ENCODE measurements around the gene DPT.
"Not testable (repeated sequence)": the region's sequence is repeated elsewhere in the genome, so short reads cannot be mapped to it uniquely, and the experiment has no call there.

The DPT gene

GRCh38 chr1:168728473-168729404 is at the start of gene DPT:
Gene DPT (minus strand): TSS chr1:168729206. CDS start chr1:168729174, 32 bp downstream.
- H3K36me3 Mint-ChIP-seq (ENCODE audit: low read depth), result no peaks in the 10 kb centered on the region
- no peak for TF ChIP-seq CTCF (IDR thresholded peaks at IDR 0.05; ENCODE audit: unreplicated experiment in 3 of 3)
- H3K4me1 Mint-ChIP-seq, result peaks cover 25% of the 10 kb centered on the region
- peaks cover 12% of the 10 kb centered on the region for H3K27me3 Mint-ChIP-seq (ENCODE audit: low read depth)
- no peaks in the 10 kb centered on the region for H3K9me3 Mint-ChIP-seq
- H3K4me3 Mint-ChIP-seq, result peak within 1 kb of the TSS in 1 of 3 experiments; percentile 49
- peak within 1 kb of the TSS in 2 of 3 experiments; percentile 17 to 59 for H3K27ac Mint-ChIP-seq

GRCh38 chr1:168775366-168775765 is 46.4 kb upstream of the DPT start:
- H3K27me3 Mint-ChIP-seq (ENCODE audit: low read depth), result no peaks in the 10 kb centered on the region
- no peak overlapping the region for H3K4me3 Mint-ChIP-seq
- TF ChIP-seq CTCF (IDR thresholded peaks at IDR 0.05; ENCODE audit: unreplicated experiment in 3 of 3), result no peak
- H3K27ac Mint-ChIP-seq, result no peak overlapping the region
- no peaks in the 10 kb centered on the region for H3K9me3 Mint-ChIP-seq
- H3K4me1 Mint-ChIP-seq, result peaks cover 30% of the 10 kb centered on the region
- no peaks in the 10 kb centered on the region for H3K36me3 Mint-ChIP-seq (ENCODE audit: low read depth)

GRCh38 chr1:168774241-168774640 is 45.2 kb upstream of the DPT start:
- no peaks in the 10 kb centered on the region for H3K9me3 Mint-ChIP-seq
- H3K27ac Mint-ChIP-seq, result peak overlapping the region in 2 of 3 experiments; percentile 19 to 63
- peaks cover 4% of the 10 kb centered on the region for H3K27me3 Mint-ChIP-seq (ENCODE audit: low read depth)
- peaks cover 36% of the 10 kb centered on the region for H3K4me1 Mint-ChIP-seq
- H3K36me3 Mint-ChIP-seq (ENCODE audit: low read depth), result no peaks in the 10 kb centered on the region
- no peak overlapping the region for H3K4me3 Mint-ChIP-seq
- no peak for TF ChIP-seq CTCF (IDR thresholded peaks at IDR 0.05; ENCODE audit: unreplicated experiment in 3 of 3)

GRCh38 chr1:168772428-168773060 is 43.5 kb upstream of the DPT start:
- no peak overlapping the region for H3K4me3 Mint-ChIP-seq
- peaks cover 53% of the 10 kb centered on the region for H3K4me1 Mint-ChIP-seq
- TF ChIP-seq CTCF (IDR thresholded peaks at IDR 0.05; ENCODE audit: unreplicated experiment in 3 of 3), result no peak
- no peaks in the 10 kb centered on the region for H3K9me3 Mint-ChIP-seq
- peaks cover 4% of the 10 kb centered on the region for H3K27me3 Mint-ChIP-seq (ENCODE audit: low read depth)
- H3K27ac Mint-ChIP-seq, result no peak overlapping the region
- H3K36me3 Mint-ChIP-seq (ENCODE audit: low read depth), result no peaks in the 10 kb centered on the region

GRCh38 chr1:168771104-168771630 is 42.2 kb upstream of the DPT start:
- H3K27ac Mint-ChIP-seq, result peak overlapping the region in 1 of 3 experiments; percentile 48
- H3K36me3 Mint-ChIP-seq (ENCODE audit: low read depth), result no peaks in the 10 kb centered on the region
- H3K4me1 Mint-ChIP-seq, result peaks cover 53% of the 10 kb centered on the region
- peaks cover 4% of the 10 kb centered on the region for H3K27me3 Mint-ChIP-seq (ENCODE audit: low read depth)
- H3K4me3 Mint-ChIP-seq, result no peak overlapping the region
- no peaks in the 10 kb centered on the region for H3K9me3 Mint-ChIP-seq
- TF ChIP-seq CTCF (IDR thresholded peaks at IDR 0.05; ENCODE audit: unreplicated experiment in 3 of 3), result no peak

GRCh38 chr1:168769893-168770292 is 40.9 kb upstream of the DPT start:
- Mint-ChIP-seq H3K27ac (peak overlapping the region in 1 of 3 experiments; percentile 92), H3K4me1 (peaks cover 53% of the 10 kb centered on the region)
- H3K27me3 Mint-ChIP-seq (ENCODE audit: low read depth); H3K36me3 Mint-ChIP-seq (ENCODE audit: low read depth); H3K9me3 Mint-ChIP-seq; H3K4me3 Mint-ChIP-seq: not testable (repeated sequence)

Measured in nephron (organoid).